Fibroblast of pulmonary artery (primary cell): ENCODE measurements around the gene CER1.

Source experiments
- DNase-seq: peaks from one replicate; pipeline ENCODE4 v3.0.0-alpha.2; 2010; ENCODE audit warnings: low read depth
- H3K4me3 ChIP-seq: replicated peaks from 2 replicates; pipeline ENCODE4 v1.5.1; 2011; ENCODE audit warnings: low read depth, mild to moderate bottlenecking, control low read depth, low read length, moderate library complexity
- CTCF ChIP-seq: IDR thresholded peaks from 2 replicates; pipeline ENCODE4 v1.5.1; 2011; ENCODE audit warnings: mild to moderate bottlenecking, control low read depth, low read length, inconsistent platforms; ENCODE audit errors: missing control alignments

CER1 gene

GRCh38 chr9:14760060-14760459 is 37.5 kb upstream of the CER1 start:
- no peak for TF ChIP-seq CTCF
- DNase-seq: no peak
- no peak overlapping the region for H3K4me3 ChIP-seq

- no peak overlapping the region for H3K4me3 ChIP-seq
- DNase-seq: no peak
- TF ChIP-seq CTCF: no peak
Measured at GRCh38 chr9:14756291-14756690, 33.8 kb upstream of the CER1 start.

GRCh38 chr9:14752871-14753270 is 30.3 kb upstream of the CER1 start:
- no peak overlapping the region for H3K4me3 ChIP-seq
- TF ChIP-seq CTCF: no peak
- DNase-seq: no peak

GRCh38 chr9:14752271-14752670 is 29.7 kb upstream of the CER1 start:
- peak; percentile 25 for DNase-seq
- no peak for TF ChIP-seq CTCF
- no peak overlapping the region for H3K4me3 ChIP-seq

GRCh38 chr9:14750821-14751220 is 28.3 kb upstream of the CER1 start:
- DNase-seq: peak; percentile 28
- no peak overlapping the region for H3K4me3 ChIP-seq
- no peak for TF ChIP-seq CTCF

- no peak overlapping the region for H3K4me3 ChIP-seq
- DNase-seq: no peak
- TF ChIP-seq CTCF: no peak
Measured at GRCh38 chr9:14749741-14750211, 27.2 kb upstream of the CER1 start.

- no peak overlapping the region for H3K4me3 ChIP-seq
- DNase-seq: no peak
- TF ChIP-seq CTCF: no peak
Measured at GRCh38 chr9:14748373-14748772, 25.8 kb upstream of the CER1 start.
